K562 (cell line): ENCODE measurements around the gene SLC24A4. TPM values are rescaled to one million over a fixed set of nuclear protein-coding genes. Genes with fewer than 3 reads are reported as not detected.

Source experiments
- ATAC-seq: fragments of 200-7000 bp; cut with Tn5 transposase; 3 replicates; pipeline ENCODE4 v1.9.1; 2020; ENCODE audit warnings: moderate library complexity
- BruUV-seq: library from RNA; stranded (reverse); fragments of 400-500 nt; replicated peaks from 2 replicates; lab custom pipeline; 2021; lab: Mats Ljungman, UMichigan
- CTCF ChIA-PET: fragments of 300-600 bp; formaldehyde crosslinking; extraction: SDS; loops from one replicate; lab custom pipeline; 2021; ENCODE audit warnings: low intra/inter-chr PET ratio; lab: Yijun Ruan, JAX
- POLR2A ChIA-PET: fragments of 300-600, 350-650 bp; sonication (Branson Sonifier 250); formaldehyde crosslinking; extraction: SDS; loops from one replicate; lab custom pipeline; 2021; ENCODE audit warnings: antibody characterized with exemption, inconsistent platforms; lab: Yijun Ruan, JAX
- DNase-seq, 4 experiments: peaks; one replicate each; pipeline versions ENCODE4 v3.0.0 to v3.0.0-alpha.2; 2011 to 2018; ENCODE audit warnings: low spot score in 3 of 4, mixed read lengths in 3 of 4; ENCODE audit errors: extremely low read depth in 1 of 4
- FAIRE-seq: peaks from 2 replicates; lab custom pipeline; 2011; peaks lifted over from hg19 to GRCh38; lab: Jason Lieb, UNC
- H2AFZ ChIP-seq: 2 replicates; pipeline ENCODE4 v1.6.0; 2011; ENCODE audit warnings: low read depth, low read length, control low read depth, inconsistent platforms
- H3K27ac ChIP-seq: fragments of 200-600 bp; 3 replicates; pipeline ENCODE4 v1.8.0; 2011; ENCODE audit warnings: low read depth, mild to moderate bottlenecking, control low read depth, inconsistent platforms, low read length, moderate library complexity, mixed read lengths; ENCODE audit errors: extremely low read depth
- H3K27me3 ChIP-seq, 2 experiments: fragments of 300-600 bp in 1 of 2; 2 replicates in 1 of 2; 3 replicates in 1 of 2; pipeline versions ENCODE4 v1.6.0 to v1.8.0; 2011; ENCODE audit warnings: inconsistent platforms in 2 of 2, low read length in 2 of 2, mild to moderate bottlenecking in 1 of 2, mixed read lengths in 1 of 2, moderate library complexity in 1 of 2; ENCODE audit not compliant: control insufficient read depth in 2 of 2, insufficient read depth in 2 of 2
- H3K36me3 ChIP-seq: fragments of 300-600 bp; 3 replicates; pipeline ENCODE4 v1.8.0; 2011; ENCODE audit warnings: mild to moderate bottlenecking, low read length, inconsistent platforms; ENCODE audit not compliant: control insufficient read depth, insufficient read depth
- H3K4me1 ChIP-seq, 2 experiments: fragments of 200-600 bp in 1 of 2; replicated peaks in 1 of 2; 2 replicates in 1 of 2; 3 replicates in 1 of 2; pipeline versions ENCODE4 v1.5.1 to v1.8.0; 2011; ENCODE audit warnings: inconsistent platforms in 2 of 2, low read length in 2 of 2, mild to moderate bottlenecking in 1 of 2, mixed read lengths in 1 of 2, moderate library complexity in 1 of 2; ENCODE audit not compliant: control insufficient read depth in 2 of 2, insufficient read depth in 2 of 2
- H3K4me2 ChIP-seq: 2 replicates; pipeline ENCODE4 v1.6.1; 2011; ENCODE audit warnings: low read length, control low read depth, inconsistent platforms, mixed read lengths; ENCODE audit not compliant: insufficient read depth
- H3K4me3 ChIP-seq: fragments of 200-600 bp; sonication (generic), shearing (Covaris generic); 2 replicates; pipeline ENCODE4 v1.5.1; 2016; ENCODE audit warnings: control low read depth, inconsistent platforms
- H3K79me2 ChIP-seq: fragments of 200-600 bp; 3 replicates; pipeline ENCODE4 v1.8.0; 2011; ENCODE audit warnings: low read length, inconsistent platforms; ENCODE audit not compliant: control insufficient read depth, insufficient read depth
- H3K9ac ChIP-seq, 2 experiments: 2 replicates each; pipeline versions ENCODE4 v1.6.0 to v1.6.1; 2011; ENCODE audit warnings: low read depth in 2 of 2, low read length in 2 of 2, control low read depth in 1 of 2, inconsistent platforms in 1 of 2, mild to moderate bottlenecking in 1 of 2, mixed read lengths in 1 of 2; ENCODE audit not compliant: insufficient read depth in 1 of 2
- H3K9me1 ChIP-seq: one replicate; pipeline ENCODE4 v1.6.0; 2011; ENCODE audit warnings: inconsistent platforms, mild to moderate bottlenecking, low read length, moderate library complexity; ENCODE audit not compliant: control insufficient read depth, insufficient read depth
- H3K9me3 ChIP-seq: replicated peaks from 2 replicates; pipeline ENCODE4 v1.5.1; 2011; ENCODE audit warnings: low read depth, low read length, inconsistent platforms; ENCODE audit not compliant: control insufficient read depth, insufficient read depth
- H4K20me1 ChIP-seq: replicated peaks from 2 replicates; pipeline ENCODE4 v1.6.1; 2011; ENCODE audit warnings: low read length, inconsistent platforms, mixed read lengths; ENCODE audit not compliant: control insufficient read depth, insufficient read depth
- MIER1 ChIP-seq: fragments of 450-650 bp; IDR thresholded peaks from 2 replicates; pipeline ENCODE4 v1.6.1; 2016; ENCODE audit warnings: antibody characterized with exemption, mild to moderate bottlenecking, low read depth
- NR2F6 ChIP-seq: fragments of 450-650 bp; formaldehyde crosslinking; IDR thresholded peaks from 2 replicates; pipeline ENCODE4 v1.4.0; 2020; ENCODE audit warnings: mild to moderate bottlenecking
- ZNF239 ChIP-seq: fragments of 250-450 bp; sonication (Bioruptor Pico); IDR thresholded peaks from 2 replicates; pipeline ENCODE4 v1.4.0; 2020; ENCODE audit warnings: mild to moderate bottlenecking
- WGBS: fragments of 100-300 bp; shearing (Covaris generic); methylation state at CpG from one replicate; pipeline ENCODE4 v1.1.6; 2016; ENCODE audit warnings: low coverage, mixed read lengths; ENCODE audit not compliant: insufficient coverage; ENCODE audit errors: missing lambda C conversion rate; 5-methylcytosine and 5-hydroxymethylcytosine counted together
- in situ Hi-C: fragments of 300-500 bp; cut with MboI; formaldehyde crosslinking; loops from 4 replicates; pipeline ENCODE4 v1.15.0; 2018; ENCODE audit warnings: inconsistent platforms, mixed read lengths
- intact Hi-C: fragments of 100-400 bp; cut with micrococcal nuclease; formaldehyde crosslinking; loops from 2 replicates; pipeline ENCODE4 v1.14.2; 2022
- polyA plus RNA-seq, 8 experiments: library from polyadenylated mRNA; depleted of rRNA in 4 of 8; stranded (reverse) in 5 of 8; unstranded in 3 of 8; fragments of >200 nt; fragmentation: Nextera tagmentation in 2 of 8; fragmentation: Illumina TruSeq in 1 of 8; extraction: Ambion mirVana in 2 of 8; extraction: Trizol in 1 of 8; gene quantifications; 2 replicates each; pipeline versions ENCODE4 v1.2.1 to v1.2.3, GENCODE V29; 2011 to 2014; ENCODE audit warnings: inconsistent platforms in 1 of 8, missing spikeins in 1 of 8
- total RNA-seq, 7 experiments: library from RNA; depleted of rRNA in 6 of 7; stranded (reverse); fragments of >200 nt in 6 of 7; fragmentation: Illumina TruSeq in 2 of 7; extraction: Trizol in 2 of 7; gene quantifications; 2 replicates each; pipeline versions ENCODE4 v1.2.1 to v1.2.3, GENCODE V29; 2011 to 2021; ENCODE audit warnings: low replicate concordance in 1 of 7
- TF ChIP-seq, protein P1 (sequence below): fragments of 450-650 bp; formaldehyde crosslinking; IDR thresholded peaks from 2 replicates; pipeline ENCODE4 v1.4.0; 2022; ENCODE audit warnings: mild to moderate bottlenecking, moderate library complexity
- TF ChIP-seq, protein P2 (sequence below): fragments of 450-650 bp; IDR thresholded peaks from 2 replicates; pipeline ENCODE4 v1.6.1; 2016; ENCODE audit warnings: low read depth, mild to moderate bottlenecking, moderate library complexity

SLC24A4 gene
- total and polyA plus RNA-seq, 9 of the 15 experiments (the other 6 are each of a cell fraction or from before 2014, with no cell fraction given): not detected

DNA sequence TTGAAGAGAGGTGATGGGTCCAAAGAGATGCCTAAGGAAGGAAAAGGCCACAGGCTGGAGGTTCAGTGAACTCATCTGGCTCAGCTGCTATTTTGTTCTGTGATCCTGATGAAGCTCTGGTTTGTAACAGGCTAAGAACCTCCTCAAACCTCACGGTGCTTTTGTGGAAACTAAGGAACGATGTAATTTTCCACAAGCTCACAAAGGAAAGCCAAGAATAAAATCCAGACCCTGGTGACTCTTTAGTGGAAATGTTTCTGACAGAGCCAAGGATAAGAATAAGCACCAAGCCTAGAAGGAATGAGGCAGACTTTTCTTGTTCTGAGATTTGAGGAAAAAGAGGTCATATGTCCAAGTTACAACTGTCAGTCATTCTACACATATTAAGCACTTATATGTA is 93.6 kb downstream of the SLC24A4 start:
- Histone ChIP-seq H3K4me2 (no peak overlapping the region), H3K9ac (no peak overlapping the region), H3K27me3 (peaks cover 3 to 15% of the 10 kb centered on the region in 2 experiments; a peak in 3 of 5 replicates), H2AFZ (no peak overlapping the region)
- in situ Hi-C loops: no loop called here
- FAIRE-seq: no peak
- TF ChIP-seq, protein P1, sequence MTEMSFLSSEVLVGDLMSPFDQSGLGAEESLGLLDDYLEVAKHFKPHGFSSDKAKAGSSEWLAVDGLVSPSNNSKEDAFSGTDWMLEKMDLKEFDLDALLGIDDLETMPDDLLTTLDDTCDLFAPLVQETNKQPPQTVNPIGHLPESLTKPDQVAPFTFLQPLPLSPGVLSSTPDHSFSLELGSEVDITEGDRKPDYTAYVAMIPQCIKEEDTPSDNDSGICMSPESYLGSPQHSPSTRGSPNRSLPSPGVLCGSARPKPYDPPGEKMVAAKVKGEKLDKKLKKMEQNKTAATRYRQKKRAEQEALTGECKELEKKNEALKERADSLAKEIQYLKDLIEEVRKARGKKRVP (CRISPR knock-in tag): no peak
- no peak for TF ChIP-seq ZNF239
- no peak for TF ChIP-seq NR2F6 (CRISPR knock-in tag)
- TF ChIP-seq, protein P2, sequence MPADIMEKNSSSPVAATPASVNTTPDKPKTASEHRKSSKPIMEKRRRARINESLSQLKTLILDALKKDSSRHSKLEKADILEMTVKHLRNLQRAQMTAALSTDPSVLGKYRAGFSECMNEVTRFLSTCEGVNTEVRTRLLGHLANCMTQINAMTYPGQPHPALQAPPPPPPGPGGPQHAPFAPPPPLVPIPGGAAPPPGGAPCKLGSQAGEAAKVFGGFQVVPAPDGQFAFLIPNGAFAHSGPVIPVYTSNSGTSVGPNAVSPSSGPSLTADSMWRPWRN: no peak
- no peak for TF ChIP-seq MIER1
- TF ChIP-seq, all 486 proteins: peak for 0
- Histone ChIP-seq H3K27ac (no peak overlapping the region), H3K36me3 (no peaks in the 10 kb centered on the region), H3K4me3 (no peak overlapping the region), H3K9me1 (no peaks in the 10 kb centered on the region), H3K4me1 (no peaks in the 10 kb centered on the region), H4K20me1 (no peaks in the 10 kb centered on the region), H3K9me3 (no peaks in the 10 kb centered on the region), H3K79me2 (no peaks in the 10 kb centered on the region)
- DNase-seq (no peak), ATAC-seq (no peak)
- ChIA-PET POLR2A (no interaction called here), CTCF (no interaction called here)
- WGBS: 0% methylated on average over 2 of the region's 2 CpGs
- no TSS peak for BruUV-seq
- intact Hi-C loops: no loop called here
